Loucy (cell line): ENCODE measurements around the gene VPS8.

ENCODE experiments used
- H2AFZ ChIP-seq: fragments of 200-600 bp; sonication (generic); 2 replicates; pipeline ENCODE4 v1.6.0; 2016; ENCODE audit warnings: antibody characterized with exemption, mild to moderate bottlenecking, low read length, moderate library complexity
- H3F3A ChIP-seq: fragments of 200-600 bp; 2 replicates; pipeline ENCODE4 v1.6.0; 2016; ENCODE audit warnings: antibody characterized with exemption, low read depth, mild to moderate bottlenecking
- H3K27me3 ChIP-seq: fragments of 200-600 bp; sonication (generic); 2 replicates; pipeline ENCODE4 v1.6.1; 2014; ENCODE audit warnings: low read length, mild to moderate bottlenecking; ENCODE audit not compliant: insufficient read depth, poor library complexity, severe bottlenecking
- H3K36me3 ChIP-seq: fragments of 200-600 bp; sonication (generic); 2 replicates; pipeline ENCODE4 v1.6.1; 2016; ENCODE audit warnings: low read length; ENCODE audit not compliant: insufficient read depth
- H3K4me1 ChIP-seq: fragments of 200-600 bp; sonication (generic); 2 replicates; pipeline ENCODE4 v1.5.1; 2014; ENCODE audit warnings: low read length, mild to moderate bottlenecking; ENCODE audit not compliant: insufficient read depth, poor library complexity, severe bottlenecking
- H3K4me2 ChIP-seq: fragments of 200-600 bp; sonication (generic); 2 replicates; pipeline ENCODE4 v1.6.0; 2014; ENCODE audit warnings: antibody characterized with exemption, low read length, low read depth, mild to moderate bottlenecking; ENCODE audit not compliant: poor library complexity, severe bottlenecking
- H3K4me3 ChIP-seq: fragments of 200-600 bp; sonication (generic); 2 replicates; pipeline ENCODE4 v1.5.1; 2014; ENCODE audit warnings: low read length, mild to moderate bottlenecking, mixed read lengths; ENCODE audit not compliant: poor library complexity, severe bottlenecking
- H3K79me2 ChIP-seq: fragments of 200-600 bp; sonication (generic); 2 replicates; pipeline ENCODE4 v1.6.1; 2014; ENCODE audit warnings: low read length; ENCODE audit not compliant: insufficient read depth
- H3K9ac ChIP-seq: fragments of 200-600 bp; sonication (generic); 2 replicates; pipeline ENCODE4 v1.6.0; 2014; ENCODE audit warnings: mild to moderate bottlenecking, low read depth, low read length, moderate library complexity; ENCODE audit not compliant: poor library complexity, severe bottlenecking
- H3K9me2 ChIP-seq: fragments of 200-600 bp; sonication (generic); replicated peaks from 2 replicates; pipeline ENCODE4 v1.6.1; 2016; ENCODE audit warnings: low read depth, low read length, mixed read lengths
- H3K9me3 ChIP-seq: fragments of 200-600 bp; sonication (generic); 2 replicates; pipeline ENCODE4 v1.6.1; 2014; ENCODE audit warnings: mild to moderate bottlenecking, antibody characterized with exemption, low read length, low read depth; ENCODE audit not compliant: insufficient read depth
- H4K20me1 ChIP-seq: fragments of 200-600 bp; sonication (generic); 2 replicates; pipeline ENCODE4 v1.6.0; 2014; ENCODE audit warnings: antibody characterized with exemption, low read length, mild to moderate bottlenecking; ENCODE audit not compliant: insufficient read depth, poor library complexity, severe bottlenecking
- EZH2phosphoT487 ChIP-seq: fragments of 200-600 bp; IDR thresholded peaks from 2 replicates; pipeline ENCODE4 v1.6.1; 2018; ENCODE audit warnings: antibody characterized with exemption, mild to moderate bottlenecking, moderate library complexity, borderline replicate concordance
- TF ChIP-seq, protein P1 (sequence below): fragments of 200-600 bp; sonication (generic); conservative IDR thresholded peaks from 2 replicates; pipeline ENCODE4 v1.5.1; 2014; ENCODE audit warnings: mild to moderate bottlenecking, antibody characterized with exemption, low read length

Gene VPS8

DNA sequence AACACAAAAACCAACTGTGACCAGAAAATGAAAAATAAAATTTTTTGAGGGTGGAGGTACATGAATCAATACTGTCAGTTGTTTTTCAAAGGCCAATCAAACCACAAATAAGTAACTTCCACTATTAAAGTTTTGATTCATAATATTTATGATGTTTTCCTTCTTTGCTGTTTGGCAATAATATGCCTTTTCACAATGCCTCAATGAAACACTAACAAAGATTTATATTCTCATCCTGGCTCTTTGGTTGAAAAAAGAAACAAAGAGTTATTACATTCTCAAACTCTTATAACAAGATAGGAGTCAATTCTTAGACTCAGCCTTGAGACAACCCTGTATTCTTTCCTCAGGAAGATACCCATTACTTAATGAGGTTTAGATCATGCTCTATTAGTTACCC lies 277.8 kb downstream of the VPS8 start:
- Histone ChIP-seq H3K4me3 (no peak overlapping the region), H3K9me2 (no peaks in the 10 kb centered on the region), H3K9ac (no peak overlapping the region), H3K27me3 (no peaks in the 10 kb centered on the region), H2AFZ (no peak overlapping the region), H3K4me2 (no peak overlapping the region), H3K79me2 (no peaks in the 10 kb centered on the region), H3K9me3 (no peaks in the 10 kb centered on the region), H3K36me3 (no peaks in the 10 kb centered on the region), H3K4me1 (no peaks in the 10 kb centered on the region), H3F3A (no peaks in the 10 kb centered on the region), H4K20me1 (no peaks in the 10 kb centered on the region)
- TF ChIP-seq, protein P1, sequence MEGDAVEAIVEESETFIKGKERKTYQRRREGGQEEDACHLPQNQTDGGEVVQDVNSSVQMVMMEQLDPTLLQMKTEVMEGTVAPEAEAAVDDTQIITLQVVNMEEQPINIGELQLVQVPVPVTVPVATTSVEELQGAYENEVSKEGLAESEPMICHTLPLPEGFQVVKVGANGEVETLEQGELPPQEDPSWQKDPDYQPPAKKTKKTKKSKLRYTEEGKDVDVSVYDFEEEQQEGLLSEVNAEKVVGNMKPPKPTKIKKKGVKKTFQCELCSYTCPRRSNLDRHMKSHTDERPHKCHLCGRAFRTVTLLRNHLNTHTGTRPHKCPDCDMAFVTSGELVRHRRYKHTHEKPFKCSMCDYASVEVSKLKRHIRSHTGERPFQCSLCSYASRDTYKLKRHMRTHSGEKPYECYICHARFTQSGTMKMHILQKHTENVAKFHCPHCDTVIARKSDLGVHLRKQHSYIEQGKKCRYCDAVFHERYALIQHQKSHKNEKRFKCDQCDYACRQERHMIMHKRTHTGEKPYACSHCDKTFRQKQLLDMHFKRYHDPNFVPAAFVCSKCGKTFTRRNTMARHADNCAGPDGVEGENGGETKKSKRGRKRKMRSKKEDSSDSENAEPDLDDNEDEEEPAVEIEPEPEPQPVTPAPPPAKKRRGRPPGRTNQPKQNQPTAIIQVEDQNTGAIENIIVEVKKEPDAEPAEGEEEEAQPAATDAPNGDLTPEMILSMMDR, result no peak
- no peak for TF ChIP-seq EZH2phosphoT487

DNA sequence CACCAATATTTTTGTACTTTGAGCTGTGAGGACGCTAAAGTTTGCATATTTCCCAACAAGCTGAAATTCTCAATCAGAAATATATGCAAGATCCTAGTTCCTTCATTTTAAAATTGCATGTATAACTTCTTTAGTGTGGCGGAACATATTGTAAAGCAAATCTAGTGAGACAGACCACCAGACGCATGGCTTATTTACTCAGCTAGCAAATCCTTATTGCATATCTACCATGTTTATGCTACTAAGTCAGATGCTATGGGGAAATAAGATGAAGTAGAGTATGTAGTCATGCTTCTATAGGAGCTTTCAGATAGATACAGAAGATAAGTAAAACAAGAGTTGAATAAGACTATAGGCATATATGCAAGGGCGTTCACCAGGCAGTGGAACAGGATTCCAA lies 278.8 kb downstream of the VPS8 start:
- no peak for TF ChIP-seq EZH2phosphoT487
- TF ChIP-seq, protein P1, result no peak
- H3K27me3 ChIP-seq, result no peaks in the 10 kb centered on the region
- H3F3A ChIP-seq, result no peaks in the 10 kb centered on the region
- no peaks in the 10 kb centered on the region for H3K9me3 ChIP-seq
- no peaks in the 10 kb centered on the region for H3K36me3 ChIP-seq
- no peak overlapping the region for H3K4me2 ChIP-seq
- no peak overlapping the region for H3K9ac ChIP-seq
- H4K20me1 ChIP-seq, result no peaks in the 10 kb centered on the region
- no peaks in the 10 kb centered on the region for H3K9me2 ChIP-seq
- no peaks in the 10 kb centered on the region for H3K79me2 ChIP-seq
- no peak overlapping the region for H3K4me3 ChIP-seq
- H3K4me1 ChIP-seq, result no peaks in the 10 kb centered on the region
- no peak overlapping the region for H2AFZ ChIP-seq

DNA sequence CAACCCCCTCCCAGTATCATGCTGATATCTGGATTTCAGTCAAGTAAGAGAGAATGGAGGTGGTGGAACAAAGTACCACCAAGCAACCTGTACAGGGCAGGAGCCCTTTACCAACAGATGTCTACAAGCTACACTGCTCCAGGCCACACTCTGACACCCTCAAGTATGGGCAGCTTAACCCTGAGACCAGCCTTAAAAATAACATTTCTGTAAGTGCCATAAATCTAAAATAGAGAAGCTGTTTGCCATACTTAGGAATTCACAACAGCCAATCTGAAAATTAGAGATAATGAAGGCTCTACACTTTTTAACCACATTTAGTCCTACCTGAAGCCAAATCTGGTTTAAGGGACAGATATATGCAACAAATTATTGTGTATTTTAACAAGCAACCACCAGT lies 281.1 kb downstream of the VPS8 start:
- H3K9ac ChIP-seq, result no peak overlapping the region

More for the DNA sequence above, 281.1 kb downstream of the VPS8 start:
- H3K4me3 ChIP-seq, result no peak overlapping the region
- H4K20me1 ChIP-seq, result no peaks in the 10 kb centered on the region
- no peaks in the 10 kb centered on the region for H3F3A ChIP-seq
- no peaks in the 10 kb centered on the region for H3K4me1 ChIP-seq
- no peaks in the 10 kb centered on the region for H3K9me2 ChIP-seq
- H3K36me3 ChIP-seq, result no peaks in the 10 kb centered on the region
- H3K27me3 ChIP-seq, result no peaks in the 10 kb centered on the region
- TF ChIP-seq, protein P1, result no peak
- no peak for TF ChIP-seq EZH2phosphoT487
- no peaks in the 10 kb centered on the region for H3K79me2 ChIP-seq
- H3K9me3 ChIP-seq, result no peaks in the 10 kb centered on the region
- H2AFZ ChIP-seq, result no peak overlapping the region
- H3K4me2 ChIP-seq, result no peak overlapping the region
